Effector memory CD4-positive, alpha-beta T cell (primary cell): Measurements from ENCODE around the gene ARFGAP3.

Source experiments
- DNase-seq, 3 donors: peaks; one replicate each; pipeline ENCODE4 v3.0.0-alpha.2; 2020
- H3K27ac ChIP-seq: 2 replicates; pipeline ENCODE4 v1.7.0; 2013; ENCODE audit warnings: mild to moderate bottlenecking, low read length, moderate library complexity; ENCODE audit not compliant: insufficient read depth, poor library complexity, severe bottlenecking
- H3K27me3 ChIP-seq: replicated peaks from 2 replicates; pipeline ENCODE4 v1.7.0; 2013; ENCODE audit warnings: mild to moderate bottlenecking, low read length; ENCODE audit not compliant: insufficient read depth, control insufficient read depth, poor library complexity, severe bottlenecking
- H3K36me3 ChIP-seq: 2 replicates; pipeline ENCODE4 v1.7.0; 2013; ENCODE audit warnings: mild to moderate bottlenecking, low read length, moderate library complexity; ENCODE audit not compliant: control insufficient read depth, insufficient read depth
- H3K4me1 ChIP-seq: 2 replicates; pipeline ENCODE4 v1.7.0; 2013; ENCODE audit warnings: low read length, mild to moderate bottlenecking; ENCODE audit not compliant: control insufficient read depth, insufficient read depth, poor library complexity, severe bottlenecking
- H3K4me3 ChIP-seq: 2 replicates; pipeline ENCODE4 v1.7.0; 2013; ENCODE audit warnings: low read length, low read depth, mild to moderate bottlenecking; ENCODE audit not compliant: insufficient read depth, poor library complexity, severe bottlenecking
- H3K9me3 ChIP-seq: 2 replicates; pipeline ENCODE4 v1.7.0; 2013; ENCODE audit warnings: mild to moderate bottlenecking, low read length, moderate library complexity; ENCODE audit not compliant: control insufficient read depth

Gene ARFGAP3

GRCh38 chr22:42772647-42773046 lies 84.4 kb downstream of the ARFGAP3 start:
- Histone ChIP-seq H3K36me3 (no peaks in the 10 kb centered on the region), H3K9me3 (no peaks in the 10 kb centered on the region), H3K4me3 (no peak overlapping the region), H3K4me1 (no peaks in the 10 kb centered on the region), H3K27ac (no peak overlapping the region), H3K27me3 (no peaks in the 10 kb centered on the region)
- DNase-seq, result no peak

DNA sequence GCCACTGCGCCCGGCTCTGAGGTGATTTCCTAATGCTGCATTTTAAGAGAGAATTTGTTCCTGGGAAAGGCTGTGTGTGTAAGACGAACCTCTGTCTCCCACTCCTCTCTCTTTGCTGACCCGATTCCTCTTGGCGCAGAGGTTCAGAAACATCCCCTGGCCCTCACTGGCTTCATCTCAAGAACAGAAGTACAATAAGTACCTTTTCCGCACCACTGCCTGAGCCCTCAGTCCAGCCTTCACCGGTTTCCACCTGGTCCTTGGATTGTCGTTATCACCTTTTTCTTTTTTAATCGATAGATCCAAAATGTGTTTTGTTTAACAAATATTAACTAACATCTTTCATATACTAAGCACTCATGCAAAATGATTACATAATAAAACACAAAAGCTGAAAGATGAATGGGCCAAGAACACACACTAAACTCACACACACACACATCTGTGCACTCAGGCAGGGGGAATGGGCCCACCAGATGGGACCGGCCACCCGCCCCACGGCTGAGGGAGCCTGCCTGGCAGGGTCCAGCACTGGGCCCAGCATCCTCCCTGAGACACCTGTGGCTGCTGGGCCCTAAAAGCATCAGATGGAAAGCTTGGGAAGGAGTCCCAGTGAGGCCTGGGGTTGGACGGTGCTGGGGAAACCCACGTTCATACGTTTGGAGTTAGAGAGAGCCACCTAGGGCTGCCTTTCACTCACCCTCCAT lies 86.0 kb downstream of the ARFGAP3 start:
- Histone ChIP-seq H3K27me3 (no peaks in the 10 kb centered on the region), H3K9me3 (no peaks in the 10 kb centered on the region), H3K4me3 (no peak overlapping the region), H3K27ac (no peak overlapping the region), H3K36me3 (no peaks in the 10 kb centered on the region), H3K4me1 (no peaks in the 10 kb centered on the region)
- no peak for DNase-seq

GRCh38 chr22:42770448-42770726 lies 86.7 kb downstream of the ARFGAP3 start:
- no peaks in the 10 kb centered on the region for H3K4me1 ChIP-seq
- H3K4me3 ChIP-seq, result no peak overlapping the region
- H3K36me3 ChIP-seq, result no peaks in the 10 kb centered on the region
- H3K9me3 ChIP-seq, result no peaks in the 10 kb centered on the region
- no peak for DNase-seq
- H3K27me3 ChIP-seq, result no peaks in the 10 kb centered on the region
- H3K27ac ChIP-seq, result no peak overlapping the region

- H3K4me3 ChIP-seq, result no peak overlapping the region
- no peak for DNase-seq
- H3K9me3 ChIP-seq, result no peaks in the 10 kb centered on the region
- H3K4me1 ChIP-seq, result no peaks in the 10 kb centered on the region
- no peak overlapping the region for H3K27ac ChIP-seq
- H3K36me3 ChIP-seq, result no peaks in the 10 kb centered on the region
- no peaks in the 10 kb centered on the region for H3K27me3 ChIP-seq
Measured at GRCh38 chr22:42769574-42770447, 87.3 kb downstream of the ARFGAP3 start.

- Histone ChIP-seq H3K36me3 (no peaks in the 10 kb centered on the region), H3K27me3 (no peaks in the 10 kb centered on the region), H3K4me3 (no peak overlapping the region), H3K9me3 (no peaks in the 10 kb centered on the region), H3K27ac (no peak overlapping the region), H3K4me1 (no peaks in the 10 kb centered on the region)
- DNase-seq, result no peak
Measured at GRCh38 chr22:42769238-42769573, 87.9 kb downstream of the ARFGAP3 start.

GRCh38 chr22:42768385-42769035 lies 88.6 kb downstream of the ARFGAP3 start:
- no peak overlapping the region for H3K4me3 ChIP-seq
- DNase-seq, result no peak
- H3K4me1 ChIP-seq, result no peaks in the 10 kb centered on the region

GRCh38 chr22:42766860-42767259 lies 90.2 kb downstream of the ARFGAP3 start:
- Histone ChIP-seq H3K27ac (no peak overlapping the region), H3K4me1 (no peaks in the 10 kb centered on the region), H3K36me3 (no peaks in the 10 kb centered on the region), H3K27me3 (no peaks in the 10 kb centered on the region), H3K4me3 (no peak overlapping the region), H3K9me3 (no peaks in the 10 kb centered on the region)
- no peak for DNase-seq

More at GRCh38 chr22:42768385-42769035, 88.6 kb downstream of the ARFGAP3 start:
- Histone ChIP-seq H3K27ac (no peak overlapping the region), H3K9me3 (no peaks in the 10 kb centered on the region), H3K27me3 (no peaks in the 10 kb centered on the region), H3K36me3 (no peaks in the 10 kb centered on the region)

- Histone ChIP-seq H3K27me3 (no peaks in the 10 kb centered on the region), H3K4me1 (no peaks in the 10 kb centered on the region), H3K4me3 (no peak overlapping the region), H3K27ac (no peak overlapping the region), H3K36me3 (no peaks in the 10 kb centered on the region), H3K9me3 (no peaks in the 10 kb centered on the region)
- no peak for DNase-seq
Measured at GRCh38 chr22:42764895-42765363, 92.1 kb downstream of the ARFGAP3 start.

DNA sequence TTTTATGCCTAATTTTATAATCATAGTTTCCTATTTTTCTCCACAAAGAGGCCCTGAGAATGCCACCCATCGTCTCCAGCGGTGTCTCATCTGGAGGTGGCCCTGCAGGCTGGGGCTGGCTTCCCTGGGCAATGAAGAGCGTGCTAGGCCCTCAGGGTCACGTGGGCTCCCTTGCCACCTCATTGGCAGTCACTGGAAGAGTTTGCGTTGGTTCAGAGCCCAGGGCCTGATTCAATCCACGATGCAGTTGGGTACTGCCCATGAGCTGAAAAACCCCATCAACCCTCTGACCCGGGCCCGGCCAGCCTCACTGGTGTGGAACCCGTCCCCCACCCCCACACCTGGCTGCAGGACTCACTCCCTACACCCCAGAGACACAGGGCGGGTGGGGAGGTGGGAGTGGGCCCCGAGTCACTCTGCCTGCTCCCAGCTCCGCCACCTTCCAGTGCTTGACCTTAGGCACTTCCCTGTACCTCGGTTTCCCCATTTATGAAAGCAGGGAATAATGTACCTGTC lies 93.0 kb downstream of the ARFGAP3 start:
- no peak overlapping the region for H3K4me3 ChIP-seq
- DNase-seq, result no peak
- H3K9me3 ChIP-seq, result no peaks in the 10 kb centered on the region
- no peaks in the 10 kb centered on the region for H3K27me3 ChIP-seq
- no peaks in the 10 kb centered on the region for H3K36me3 ChIP-seq
- no peak overlapping the region for H3K27ac ChIP-seq
- H3K4me1 ChIP-seq, result no peaks in the 10 kb centered on the region
